Measurements from ENCODE around the gene RNF10.

GRCh38 chr12:120598674-120599463 is 64.7 kb downstream of the RNF10 start:
- TF ChIP-seq CTCF (IDR thresholded peaks at IDR 0.05; ENCODE audit: insufficient read depth, low read length, poor library complexity, severe bottlenecking), result no peak
- no peak for TF ChIP-seq EZH2phosphoT487 (conservative IDR thresholded peaks at IDR 0.05; ENCODE audit: low read length)
